ENCODE data around the gene TIGAR.

Gene TIGAR

GRCh38 chr12:4308334-4308950 is 12.6 kb upstream of the TIGAR start:
- DNase-seq = no peak

- no peak for DNase-seq
These were observed 9.2 kb upstream of the TIGAR start for GRCh38 chr12:4311776-4312175.

- no peak for DNase-seq
These were observed 8.8 kb upstream of the TIGAR start for GRCh38 chr12:4312251-4312650.

- DNase-seq = no peak
These were observed 538 bp upstream of the TIGAR start for GRCh38 chr12:4320497-4320852.

GRCh38 chr12:4322726-4323125 is 1.7 kb downstream of the TIGAR start:
- DNase-seq = no peak

- DNase-seq = no peak
These were observed 2.4 kb downstream of the TIGAR start for GRCh38 chr12:4323396-4323795.

GRCh38 chr12:4324366-4324765 is 3.4 kb downstream of the TIGAR start:
- DNase-seq = no peak

- DNase-seq = no peak
These were observed 5.0 kb downstream of the TIGAR start for GRCh38 chr12:4325966-4326365.

GRCh38 chr12:4327293-4327692 is 6.3 kb downstream of the TIGAR start:
- DNase-seq = no peak

GRCh38 chr12:4330203-4330602 is 9.2 kb downstream of the TIGAR start:
- DNase-seq = no peak

GRCh38 chr12:4331221-4331620 is 10.2 kb downstream of the TIGAR start:
- DNase-seq = no peak

- no peak for DNase-seq
These were observed 10.8 kb downstream of the TIGAR start for GRCh38 chr12:4331842-4332241.

GRCh38 chr12:4346931-4347330 is 25.9 kb downstream of the TIGAR start:
- DNase-seq = no peak

GRCh38 chr12:4353785-4354208 is 32.8 kb downstream of the TIGAR start:
- DNase-seq = peak; percentile 22

GRCh38 chr12:4355156-4356040 is 34.4 kb downstream of the TIGAR start:
- DNase-seq = no peak

- DNase-seq = no peak
These were observed 35.0 kb downstream of the TIGAR start for GRCh38 chr12:4356041-4356327.

GRCh38 chr12:4366090-4366489 is 45.1 kb downstream of the TIGAR start:
- DNase-seq = no peak

GRCh38 chr12:4369548-4369947 is 48.5 kb downstream of the TIGAR start:
- no peak for DNase-seq

- no peak for DNase-seq
These were observed 49.3 kb downstream of the TIGAR start for GRCh38 chr12:4370265-4370664.

GRCh38 chr12:4372653-4373052 is 51.6 kb downstream of the TIGAR start:
- no peak for DNase-seq

- no peak for DNase-seq
These were observed 54.4 kb downstream of the TIGAR start for GRCh38 chr12:4375449-4375848.

GRCh38 chr12:4378772-4379171 is 57.8 kb downstream of the TIGAR start:
- DNase-seq = no peak

- no peak for DNase-seq
These were observed 58.4 kb downstream of the TIGAR start, which contains the start of gene FGF23 for GRCh38 chr12:4379405-4379804. Gene FGF23 (minus strand): TSS chr12:4379712. CDS start chr12:4379582, 130 bp downstream.

GRCh38 chr12:4380332-4380731 is 59.3 kb downstream of the TIGAR start:
- no peak for DNase-seq
